Activated CD4-positive, alpha-beta T cell treated with anti-CD3 and anti-CD28 coated beads, Interleukin-2, amount 50 U/mL, for 4 hours (primary cell): ENCODE measurements around the gene DES.

ENCODE experiments used
- DNase-seq, 2 experiments: peaks; one replicate each; pipeline ENCODE4 v3.0.0-alpha.2; 2020

The DES gene

DNA sequence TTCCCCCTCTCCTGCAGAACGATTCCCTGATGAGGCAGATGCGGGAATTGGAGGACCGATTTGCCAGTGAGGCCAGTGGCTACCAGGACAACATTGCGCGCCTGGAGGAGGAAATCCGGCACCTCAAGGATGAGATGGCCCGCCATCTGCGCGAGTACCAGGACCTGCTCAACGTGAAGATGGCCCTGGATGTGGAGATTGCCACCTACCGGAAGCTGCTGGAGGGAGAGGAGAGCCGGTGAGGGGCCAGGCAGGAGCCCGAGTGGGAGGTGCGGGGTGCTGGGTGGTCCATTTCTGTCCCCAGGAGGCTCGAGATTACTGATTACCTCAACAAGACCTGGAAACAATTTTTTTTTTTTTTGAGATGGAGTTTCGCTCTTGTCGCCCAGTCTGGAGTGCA is 3.1 kb downstream of the DES start:
- no peak for DNase-seq

DNA sequence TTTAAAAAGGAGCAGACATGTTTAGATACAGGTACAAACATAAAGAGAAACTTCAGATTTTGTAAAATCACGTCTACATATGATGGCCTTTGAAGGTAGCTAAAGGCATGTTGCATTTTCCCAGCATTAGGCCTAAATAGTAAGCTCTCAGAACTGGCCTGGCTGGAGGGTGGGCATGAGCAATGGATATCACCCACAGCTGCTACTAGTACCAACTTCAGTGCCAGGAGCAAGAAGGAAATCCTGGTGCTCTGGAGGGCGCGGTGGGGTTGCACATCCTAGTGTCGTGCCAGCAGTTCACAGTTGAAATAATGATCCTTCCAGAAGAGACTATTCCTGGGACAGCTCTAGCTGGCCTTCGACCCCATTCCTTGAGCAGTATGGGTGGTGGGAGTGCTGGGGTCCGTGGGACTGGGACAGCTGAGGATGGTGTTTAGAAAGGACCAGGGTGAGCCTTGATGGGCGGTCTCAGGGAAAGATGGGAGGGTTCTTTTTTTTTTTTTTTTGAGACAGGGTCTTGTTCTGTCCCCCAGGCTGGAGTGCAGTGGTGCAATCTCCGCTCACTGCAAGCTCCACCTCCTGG is 4.9 kb downstream of the DES start:
- DNase-seq, result no peak

DNA sequence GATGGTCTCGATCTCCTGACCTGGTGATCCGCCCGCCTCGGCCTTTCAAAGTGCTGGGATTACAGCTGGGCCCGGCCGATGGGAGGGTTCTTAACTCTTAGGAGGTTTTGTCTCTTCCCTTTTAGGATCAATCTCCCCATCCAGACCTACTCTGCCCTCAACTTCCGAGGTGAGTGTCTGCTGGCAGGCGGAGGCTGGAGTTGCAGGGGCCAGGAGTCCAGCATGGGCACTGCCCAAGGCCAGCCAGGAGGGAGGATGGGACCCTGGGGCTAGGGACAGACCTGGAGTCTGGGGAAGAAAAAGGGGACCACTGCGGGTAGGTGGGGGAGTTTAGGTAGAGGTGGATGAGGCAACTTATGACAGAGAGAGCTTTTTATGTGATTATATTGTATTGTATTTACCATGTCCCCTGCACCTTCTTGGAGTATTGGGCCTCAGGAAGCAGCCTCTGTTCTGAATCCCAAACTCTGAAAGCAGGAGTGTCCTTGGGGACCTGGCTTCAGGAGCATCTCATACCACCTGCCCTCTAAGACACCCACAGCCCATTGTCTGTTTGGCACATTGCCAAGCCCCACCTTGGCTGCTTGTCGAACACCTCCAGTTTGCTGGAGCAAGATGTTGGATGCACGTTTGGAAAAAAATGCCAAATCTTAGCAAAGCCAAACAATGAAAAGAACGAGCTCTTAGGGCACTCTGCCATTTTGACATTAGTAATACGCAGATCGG is 5.6 kb downstream of the DES start:
- no peak for DNase-seq

DNA sequence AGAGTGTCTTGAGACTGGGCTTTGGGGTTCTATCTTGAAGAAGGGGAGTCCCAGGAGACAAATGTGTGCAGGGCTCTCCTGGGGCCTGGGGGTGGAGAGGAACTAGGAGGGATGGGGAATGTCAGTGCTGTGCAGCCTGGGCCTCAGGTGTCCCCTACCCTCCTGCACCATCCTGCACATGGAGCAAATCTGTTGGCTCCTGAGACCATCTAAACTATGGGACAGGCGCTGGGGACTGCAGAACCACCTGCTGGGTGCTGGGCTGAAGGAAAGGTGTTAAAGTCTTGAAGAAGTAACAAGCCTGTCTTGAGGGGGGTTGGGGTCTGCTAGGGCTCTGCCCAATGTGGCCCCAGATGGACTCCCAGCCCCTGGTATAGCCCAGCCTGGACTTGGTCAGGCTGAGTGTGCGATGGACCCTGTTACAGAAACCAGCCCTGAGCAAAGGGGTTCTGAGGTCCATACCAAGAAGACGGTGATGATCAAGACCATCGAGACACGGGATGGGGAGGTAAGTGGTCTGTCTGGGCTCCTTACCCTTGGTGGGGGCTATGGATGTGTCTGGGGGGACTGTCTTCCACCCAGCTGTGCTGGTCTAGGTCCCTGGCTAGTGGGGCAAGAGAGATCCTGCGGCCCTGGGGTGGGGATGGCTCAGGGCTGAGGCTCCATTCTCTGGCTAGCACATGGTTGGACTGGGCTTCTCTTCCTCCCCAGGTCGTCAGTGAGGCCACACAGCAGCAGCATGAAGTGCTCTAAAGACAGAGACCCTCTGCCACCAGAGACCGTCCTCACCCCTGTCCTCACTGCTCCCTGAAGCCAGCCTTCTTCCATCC is 7.3 kb downstream of the DES start:
- no peak for DNase-seq

DNA sequence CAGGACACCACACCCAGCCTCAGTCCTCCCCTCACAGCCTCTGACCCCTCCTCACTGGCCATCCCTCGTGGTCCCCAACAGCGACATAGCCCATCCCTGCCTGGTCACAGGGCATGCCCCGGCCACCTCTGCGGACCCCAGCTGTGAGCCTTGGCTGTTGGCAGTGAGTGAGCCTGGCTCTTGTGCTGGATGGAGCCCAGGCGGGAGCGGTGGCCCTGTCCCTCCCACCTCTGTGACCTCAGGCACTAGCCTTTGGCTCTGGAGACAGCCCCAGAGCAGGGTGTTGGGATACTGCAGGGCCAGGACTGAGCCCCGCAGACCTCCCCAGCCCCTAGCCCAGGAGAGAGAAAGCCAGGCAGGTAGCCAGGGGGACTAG is 7.9 kb downstream of the DES start:
- no peak for DNase-seq

DNA sequence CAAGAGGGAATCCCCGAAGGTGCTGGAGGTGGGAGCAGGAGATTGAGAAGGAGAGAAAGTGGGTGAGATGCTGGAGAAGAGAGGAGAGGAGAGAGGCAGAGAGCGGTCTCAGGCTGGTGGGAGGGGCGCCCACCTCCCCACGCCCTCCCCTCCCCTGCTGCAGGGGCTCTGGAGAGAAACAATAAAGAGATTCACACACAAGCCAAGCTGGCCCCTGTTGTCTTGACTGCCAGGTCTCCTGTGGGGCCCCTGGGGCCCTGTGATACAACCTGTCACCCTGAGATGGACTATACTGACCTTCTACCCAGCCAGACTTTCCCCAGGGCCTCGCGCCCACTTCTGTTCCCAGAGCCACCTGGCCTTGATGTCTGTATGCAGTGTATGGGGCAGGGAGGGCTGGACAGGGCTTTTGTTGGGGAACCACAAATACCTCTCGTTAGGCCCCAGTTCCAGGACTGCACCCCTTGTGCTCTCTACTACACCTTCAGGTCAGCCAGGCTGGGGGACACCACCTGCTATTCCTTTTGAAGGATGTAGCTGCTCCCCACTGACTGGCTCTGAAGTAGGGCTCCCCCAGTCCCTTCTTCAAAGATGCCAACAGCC is 8.5 kb downstream of the DES start:
- DNase-seq, result no peak

DNA sequence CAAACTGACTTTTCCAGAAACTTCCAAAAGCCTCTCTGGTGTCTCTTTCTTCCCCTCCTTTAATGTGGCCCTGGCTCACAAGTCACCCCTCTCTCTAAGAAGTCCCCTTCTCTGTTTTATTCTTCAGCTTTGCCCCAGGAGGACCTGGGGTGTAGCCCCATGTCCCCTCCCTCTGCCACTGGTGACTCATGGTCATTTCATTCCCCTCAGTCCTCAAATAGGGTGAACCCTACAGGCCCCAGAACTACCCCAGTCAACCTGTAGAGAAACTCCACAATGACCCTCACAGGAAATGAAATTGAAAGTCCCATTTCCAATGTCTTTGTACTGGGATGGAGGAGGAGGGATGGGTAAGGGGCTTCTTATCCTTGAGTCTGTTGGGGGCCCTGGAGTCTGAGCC is 10.3 kb downstream of the DES start:
- DNase-seq, result no peak

DNA sequence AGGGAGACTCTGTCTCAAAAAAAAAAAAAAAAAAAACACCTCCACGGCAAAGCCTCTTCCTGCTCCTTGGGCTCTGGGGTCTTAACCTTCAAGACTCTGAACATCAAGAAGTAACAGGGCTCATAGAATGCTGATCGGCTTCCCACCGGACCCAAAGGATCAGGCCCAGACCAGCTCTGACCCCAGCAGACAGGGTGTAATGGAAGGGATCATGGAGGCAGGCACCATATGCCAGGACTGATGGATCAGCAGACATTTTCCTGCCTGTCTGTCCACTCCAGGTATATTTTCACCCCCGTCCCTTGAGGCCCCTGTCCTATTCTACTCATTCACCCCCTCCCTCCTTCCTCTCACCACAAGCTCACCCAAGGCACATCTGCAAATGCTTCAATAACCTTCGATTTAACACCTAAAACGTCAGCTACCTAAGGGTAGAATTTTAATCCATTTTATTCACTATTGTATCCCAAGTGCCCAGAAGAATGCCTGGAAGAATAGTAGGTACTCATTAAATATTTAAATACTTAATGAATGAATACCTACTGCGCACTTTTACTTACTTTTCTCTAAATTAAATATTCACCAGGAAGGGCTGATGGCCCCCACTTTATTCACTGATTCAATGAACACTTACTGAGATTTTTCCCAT is 11.9 kb downstream of the DES start:
- DNase-seq, result no peak

DNA sequence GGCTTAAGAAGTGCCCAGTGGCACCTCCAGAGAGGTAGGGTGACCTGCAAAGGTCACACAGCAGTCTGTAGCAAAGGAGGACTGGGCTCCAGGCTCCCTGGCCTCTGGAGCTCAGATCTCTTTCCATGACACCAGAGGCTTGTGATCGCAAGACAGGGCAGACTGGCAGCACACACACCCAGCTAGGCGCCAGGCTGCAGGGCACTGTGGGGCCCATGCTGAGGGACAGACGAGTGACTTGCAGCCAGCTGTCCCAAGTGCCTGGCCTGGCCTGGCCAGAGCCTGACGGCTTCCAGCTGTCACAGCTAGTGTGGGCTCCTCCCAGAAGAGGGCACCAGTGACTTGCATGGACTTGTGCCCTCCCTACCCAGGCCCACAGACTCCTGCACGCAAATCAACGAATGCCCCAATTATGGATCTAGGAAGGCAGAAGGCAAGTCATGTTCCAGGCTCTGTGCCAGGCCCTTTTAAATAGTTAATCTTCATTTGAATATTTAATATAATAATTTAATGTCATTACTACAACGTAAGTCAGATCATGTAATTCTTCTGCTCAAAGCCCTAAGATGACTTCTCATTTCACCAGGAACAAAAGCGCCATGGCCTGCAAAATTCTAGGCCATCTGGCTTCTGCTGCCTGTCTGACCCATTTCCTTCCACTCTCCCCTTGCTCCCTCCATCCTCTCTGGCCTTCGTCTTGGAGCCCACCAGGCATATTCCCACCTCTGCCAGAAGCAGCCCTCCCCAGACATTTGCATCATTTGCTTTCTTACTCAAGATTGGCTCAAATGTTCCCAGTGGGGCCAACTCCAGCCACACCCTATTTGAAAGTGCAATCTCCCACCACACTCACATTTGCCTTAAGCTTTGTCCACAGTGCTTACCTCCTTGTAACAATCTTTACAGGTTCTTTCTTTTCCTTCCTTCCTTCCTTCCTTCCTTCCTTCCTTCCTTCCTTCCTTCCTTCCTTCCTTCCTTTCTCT is 12.7 kb downstream of the DES start:
- no peak for DNase-seq

DNA sequence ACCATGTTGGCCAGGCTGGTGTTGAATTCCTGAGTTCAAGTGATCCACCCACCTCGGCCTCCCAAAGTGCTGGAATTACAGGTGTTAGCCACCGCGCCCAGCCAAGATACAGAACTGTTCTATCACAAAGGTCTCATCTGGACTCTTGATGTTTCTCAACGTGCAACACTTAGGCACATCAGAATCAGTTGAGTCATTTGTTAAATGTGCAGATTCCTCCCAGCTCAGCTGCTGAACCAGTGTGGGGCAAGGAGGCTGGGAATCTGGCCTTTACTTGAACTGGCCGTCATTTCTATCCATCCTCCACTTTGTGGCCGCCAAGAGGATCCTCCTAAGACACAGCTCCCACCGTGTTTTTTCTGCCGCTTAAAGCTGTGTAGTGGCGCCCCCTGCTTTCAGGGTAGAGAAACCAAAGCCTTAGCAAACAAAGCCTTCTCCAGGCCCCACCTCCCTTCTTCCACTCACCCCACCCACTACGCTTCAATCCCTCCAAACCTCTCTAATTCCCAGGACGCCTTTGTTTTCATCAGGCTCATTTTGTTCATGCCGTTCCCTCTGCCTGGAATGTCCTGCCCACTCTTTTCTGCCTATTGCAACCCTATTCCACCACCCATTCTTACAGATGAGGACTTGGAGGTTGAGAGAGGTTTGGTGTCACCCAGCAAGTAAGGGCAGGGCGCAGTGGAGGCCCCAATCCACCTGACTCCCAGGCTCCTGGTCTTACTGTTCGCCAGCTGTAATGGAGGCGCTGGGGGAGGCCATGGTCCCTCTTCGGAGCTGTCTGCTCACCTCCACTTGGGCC is 15.7 kb downstream of the DES start:
- peak in 1 of 2 experiments; percentile 7 for DNase-seq

DNA sequence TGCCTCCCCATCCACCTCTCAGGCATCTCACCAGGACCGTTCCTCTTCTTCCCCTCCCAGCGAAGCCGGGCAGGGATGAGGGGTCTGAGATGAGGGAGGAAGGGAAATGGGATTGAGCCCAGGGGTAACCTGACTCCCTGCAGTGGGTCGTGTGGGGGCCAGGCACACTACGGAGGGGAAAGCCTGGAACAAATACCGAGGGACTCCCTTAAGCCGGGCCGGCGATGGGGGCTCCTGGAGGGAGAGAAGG is 16.2 kb downstream of the DES start:
- no peak for DNase-seq

DNA sequence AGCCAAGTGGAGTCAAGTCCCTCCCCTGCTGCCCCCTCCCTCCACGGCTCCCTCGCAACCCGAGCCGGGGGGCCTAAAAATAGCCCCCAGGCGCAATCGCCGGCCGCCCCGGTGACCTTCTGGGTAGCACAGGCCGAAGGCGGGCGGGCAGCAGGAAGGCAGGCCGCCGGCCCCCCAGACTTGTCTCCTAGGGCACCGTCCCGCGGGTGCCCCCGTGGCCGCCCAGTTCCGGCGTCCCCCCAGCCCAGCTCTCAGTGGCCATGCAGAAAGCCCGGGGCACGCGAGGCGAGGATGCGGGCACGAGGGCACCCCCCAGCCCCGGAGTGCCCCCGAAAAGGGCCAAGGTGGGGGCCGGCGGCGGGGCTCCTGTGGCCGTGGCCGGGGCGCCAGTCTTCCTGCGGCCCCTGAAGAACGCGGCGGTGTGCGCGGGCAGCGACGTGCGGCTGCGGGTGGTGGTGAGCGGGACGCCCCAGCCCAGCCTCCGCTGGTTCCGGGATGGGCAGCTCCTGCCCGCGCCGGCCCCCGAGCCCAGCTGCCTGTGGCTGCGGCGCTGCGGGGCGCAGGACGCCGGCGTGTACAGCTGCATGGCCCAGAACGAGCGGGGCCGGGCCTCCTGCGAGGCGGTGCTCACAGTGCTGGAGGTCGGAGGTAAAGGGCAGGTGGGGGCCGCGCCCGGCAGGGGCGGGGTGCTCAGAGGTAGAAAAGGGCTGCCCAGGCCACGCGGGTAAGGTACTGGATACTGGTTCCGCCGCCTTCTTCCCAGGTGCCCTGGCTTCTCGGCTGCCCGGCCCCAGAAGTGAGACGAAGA is 16.7 kb downstream of the DES start, which contains the start of gene SPEG:
Gene SPEG, plus strand, starts transcription at position 126 of the 808 bp plus-strand sequence. Its CDS starts 135 bp downstream, at position 261.
- DNase-seq, result no peak

DNA sequence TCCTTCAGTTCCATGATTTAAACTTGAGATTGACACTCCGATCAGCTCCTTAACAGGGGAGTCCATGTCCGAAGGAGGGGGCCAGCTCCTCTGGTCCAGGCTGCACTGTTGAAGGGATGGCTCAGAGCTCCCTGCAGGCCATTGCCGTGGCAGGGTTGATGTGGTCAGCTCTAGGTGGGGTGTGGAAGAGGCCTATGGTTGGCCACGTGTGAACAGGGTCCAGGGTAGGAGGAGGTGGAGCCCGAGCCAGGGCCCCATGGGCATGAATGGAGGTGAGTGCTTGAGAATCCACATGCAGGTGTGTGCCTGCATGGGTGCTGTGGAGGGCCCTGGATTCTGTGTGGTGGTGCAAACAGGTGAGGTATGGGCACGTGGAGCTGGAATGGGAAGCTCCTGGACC is 17.5 kb downstream of the DES start:
- DNase-seq, result no peak

DNA sequence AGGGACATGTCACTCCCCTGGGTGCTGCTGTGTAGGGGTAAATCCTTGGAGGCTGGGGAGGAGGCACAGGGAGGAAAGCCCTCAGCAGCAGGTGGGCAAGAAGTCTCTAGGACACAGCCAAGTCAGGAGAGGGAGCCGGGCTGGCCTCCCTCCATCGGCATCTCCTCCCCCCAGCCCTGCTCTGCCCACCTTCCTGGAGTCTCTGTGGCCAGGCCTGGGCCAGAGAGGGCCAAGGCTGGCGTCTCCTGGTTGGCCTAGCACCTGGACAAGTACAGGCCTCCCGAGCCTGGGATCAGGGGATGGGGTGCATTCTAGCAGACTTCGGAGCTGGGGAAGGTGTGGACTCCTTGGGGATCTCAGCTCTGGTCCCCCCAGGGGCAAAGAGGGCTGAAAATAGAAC is 18.3 kb downstream of the DES start:
- no peak for DNase-seq

DNA sequence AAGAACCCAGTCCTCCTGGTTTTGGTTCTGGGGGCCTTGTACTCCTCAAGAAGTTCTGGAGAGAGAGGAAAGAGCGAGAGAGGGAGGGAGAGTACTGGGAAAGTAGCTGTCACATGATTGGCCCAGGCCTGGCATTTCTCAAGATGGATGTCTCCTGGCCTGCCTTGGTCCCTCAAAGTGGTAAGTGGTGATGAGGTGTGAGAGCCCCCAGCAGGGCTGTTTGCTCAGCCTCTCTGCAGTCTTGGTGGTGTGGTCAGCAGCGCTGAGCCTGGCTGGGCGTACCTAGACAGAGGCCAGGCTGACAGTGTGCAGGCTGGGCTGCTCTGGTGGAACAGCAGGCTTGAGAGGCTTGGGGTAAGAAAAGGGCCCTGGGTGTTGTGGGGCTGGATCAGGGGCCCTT is 19.0 kb downstream of the DES start:
- DNase-seq, result no peak

DNA sequence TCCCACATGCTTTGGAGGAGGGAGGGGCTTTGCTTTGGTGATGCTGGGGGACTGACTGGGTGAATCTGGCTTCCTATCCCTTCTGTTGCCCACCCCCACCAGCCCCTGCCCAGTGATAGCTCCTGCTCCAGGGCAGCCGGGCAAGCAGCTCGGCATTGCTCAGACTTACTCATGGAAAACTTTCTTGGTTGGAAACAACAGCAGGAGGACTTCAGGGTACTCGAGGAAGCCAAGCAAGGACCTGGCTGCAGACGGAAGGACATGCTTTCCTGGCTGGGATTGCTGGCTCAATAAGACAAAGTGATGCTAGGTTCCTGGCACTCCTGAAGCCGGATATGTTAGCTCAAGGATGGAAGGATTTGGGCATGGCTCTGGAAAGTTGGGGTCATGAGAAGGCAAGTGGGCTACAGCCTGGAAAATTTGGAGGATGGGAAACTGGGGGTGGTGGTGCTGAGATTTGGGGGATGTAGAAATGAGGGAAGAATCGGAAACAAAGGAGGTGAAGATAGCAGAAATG is 19.6 kb downstream of the DES start:
- DNase-seq, result no peak

DNA sequence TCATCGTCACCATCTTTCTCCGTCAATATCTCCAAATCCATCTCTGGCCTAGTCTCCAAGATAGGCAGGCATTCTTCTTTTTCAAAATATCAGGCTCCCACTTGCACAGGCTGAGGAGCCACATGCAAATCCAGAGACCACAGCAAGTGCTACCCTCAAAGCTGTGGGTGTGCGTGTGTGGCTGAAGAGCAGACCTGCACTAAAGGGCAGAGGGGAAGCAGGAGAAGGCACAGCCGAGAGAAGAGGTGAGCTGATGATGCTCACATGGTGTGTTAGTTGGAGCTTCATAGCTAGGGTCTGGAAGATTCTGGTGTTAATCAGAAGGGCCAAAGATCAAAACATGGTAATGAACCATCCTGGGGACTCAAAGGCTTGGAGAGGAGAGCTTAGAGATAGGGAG is 20.3 kb downstream of the DES start:
- DNase-seq, result no peak

DNA sequence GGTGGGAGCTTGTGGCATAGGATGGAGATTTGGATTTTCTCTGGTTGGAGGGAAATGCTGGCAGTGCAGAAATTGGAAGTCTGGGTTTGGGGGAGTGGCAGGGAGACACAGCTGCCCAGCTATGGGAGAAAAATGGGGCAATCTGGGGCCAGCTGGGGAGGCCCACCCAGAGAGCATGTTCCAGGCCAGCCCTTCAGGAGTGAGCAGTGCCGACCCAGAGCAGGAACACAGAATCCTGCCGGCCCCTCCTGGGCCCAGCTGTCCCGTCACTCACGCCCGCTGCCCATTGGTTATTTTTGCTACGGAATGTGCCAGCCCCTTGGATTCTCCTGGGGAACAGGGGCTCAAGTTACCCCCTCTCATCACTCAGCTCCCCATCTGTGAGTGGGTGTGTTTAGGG is 21.3 kb downstream of the DES start:
- no peak for DNase-seq

DNA sequence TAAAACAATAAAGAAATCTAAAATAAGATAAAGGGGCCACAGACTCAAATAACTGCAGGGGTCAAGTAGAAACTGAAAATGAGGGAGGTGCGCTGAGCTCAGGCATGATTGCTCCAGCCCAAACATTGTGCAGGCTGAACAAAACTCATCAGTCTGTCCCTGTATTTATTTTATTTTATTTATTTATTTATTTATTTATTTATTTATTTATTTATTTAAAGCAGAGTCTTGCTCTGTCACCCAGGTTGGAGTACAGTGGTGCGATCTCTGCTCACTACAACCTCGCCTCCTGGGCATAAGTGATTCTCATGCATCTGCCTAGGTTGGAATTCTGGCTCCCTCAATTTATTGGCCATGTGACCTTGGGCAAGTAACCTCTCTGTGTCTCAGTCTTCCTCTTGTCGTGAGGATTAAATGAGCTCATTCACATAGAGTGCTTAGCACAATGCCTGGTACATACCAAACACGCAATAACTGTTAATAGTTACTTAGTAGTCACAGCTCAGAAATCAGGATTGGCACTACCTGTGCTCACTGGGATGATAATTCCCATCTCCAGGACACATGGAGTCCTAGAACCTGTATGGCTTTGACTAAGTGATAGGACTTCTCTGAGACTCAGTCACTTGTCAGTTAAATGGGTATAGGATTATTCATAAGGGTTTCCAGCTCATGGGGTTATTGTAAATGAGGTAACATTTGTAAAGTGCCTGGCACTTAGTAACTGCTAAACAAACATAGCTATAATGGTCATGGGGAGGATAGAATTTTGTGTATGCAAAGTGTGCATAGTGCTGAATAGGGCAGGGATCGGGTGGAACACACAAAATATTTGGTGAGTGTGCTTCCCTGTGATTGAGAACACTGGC is 22.4 kb downstream of the DES start:
- DNase-seq, result no peak
